Colonic mucosa (tissue), 4 donors: ENCODE measurements around the gene CAMTA1. TPM values are rescaled to one million over a fixed set of nuclear protein-coding genes. Genes with fewer than 3 reads are reported as not detected.

Source experiments
- DNase-seq: peaks from one replicate; pipeline ENCODE4 v3.0.0-alpha.2; 2020
- H3K27ac ChIP-seq: fragments of 200-600 bp; one replicate; pipeline ENCODE4 v1.8.0; 2021
- H3K27me3 ChIP-seq: fragments of 200-600 bp; one replicate; pipeline ENCODE4 v1.8.0; 2021
- H3K36me3 ChIP-seq: fragments of 200-600 bp; one replicate; pipeline ENCODE4 v1.8.0; 2021
- H3K4me1 ChIP-seq: fragments of 200-600 bp; one replicate; pipeline ENCODE4 v1.8.0; 2021; ENCODE audit warnings: mild to moderate bottlenecking
- H3K4me3 ChIP-seq: fragments of 200-600 bp; one replicate; pipeline ENCODE4 v1.8.0; 2021
- H3K9ac ChIP-seq, 2 donors: one replicate each; pipeline ENCODE4 v1.7.0; 2013; ENCODE audit warnings: control low read depth in 2 of 2, low read depth in 2 of 2, low read length in 2 of 2
- H3K9me3 ChIP-seq: fragments of 200-600 bp; one replicate; pipeline ENCODE4 v1.8.0; 2021
- CTCF ChIP-seq: fragments of 200-600 bp; IDR thresholded peaks from one replicate; pipeline ENCODE4 v1.8.0; 2022; ENCODE audit warnings: antibody characterized with exemption, mild to moderate bottlenecking
- intact Hi-C: fragments of 100-400 bp; cut with DNase I; formaldehyde crosslinking; loops from one replicate; pipeline ENCODE4 v1.14.1; 2022
- total RNA-seq, 2 donors: library from RNA; stranded (reverse); fragmentation: NEBNext Ultra II Directional in 1 of 2; extraction: Animal tissue kit (Norgen Biotek cat#: 25700) in 1 of 2; gene quantifications; one replicate each; pipeline ENCODE4 v1.2.1, GENCODE V29; 2021
- donor health status: healthy.
- donor health status: DM: no; HTN: no; CAD: no.
- donor health status: DM: no; HTN: no; CAD: no.

The CAMTA1 gene
- total RNA-seq, 2 donors from 2014 or later = 76.8 to 92.8 TPM

DNA sequence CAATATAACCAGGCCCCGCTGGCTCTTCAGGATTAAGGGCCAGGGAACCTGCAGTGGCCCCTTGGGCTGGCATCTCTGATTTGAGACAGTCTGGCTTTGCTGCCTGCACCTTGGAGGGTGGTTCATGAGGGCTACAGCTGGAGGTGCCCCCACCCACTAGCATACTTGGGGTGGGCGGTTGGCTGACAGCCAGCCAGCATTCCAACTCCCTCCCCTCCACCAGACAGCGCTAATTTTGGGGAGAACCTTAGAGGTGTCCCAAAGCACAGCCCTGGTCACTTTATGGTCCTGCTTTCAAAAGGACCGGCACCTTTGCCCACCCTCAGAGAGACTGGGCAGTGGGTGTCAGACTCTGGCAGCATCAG, 805.2 kb downstream of the CAMTA1 start:
- no peak for TF ChIP-seq CTCF
- DNase-seq = no peak
- Histone ChIP-seq H3K36me3 (no peaks in the 10 kb centered on the region), H3K4me3 (no peak overlapping the region), H3K4me1 (no peaks in the 10 kb centered on the region), H3K9me3 (no peaks in the 10 kb centered on the region), H3K27me3 (no peaks in the 10 kb centered on the region), H3K9ac (no peak overlapping the region), H3K27ac (no peak overlapping the region)
- intact Hi-C loops = no loop called here

- no peaks in the 10 kb centered on the region for H3K9me3 ChIP-seq
- no peak overlapping the region for H3K27ac ChIP-seq
- intact Hi-C loops = no loop called here
- no peaks in the 10 kb centered on the region for H3K27me3 ChIP-seq
- no peak for DNase-seq
- no peaks in the 10 kb centered on the region for H3K4me1 ChIP-seq
- H3K36me3 ChIP-seq = no peaks in the 10 kb centered on the region
- TF ChIP-seq CTCF = no peak
- H3K9ac ChIP-seq = no peak overlapping the region
- no peak overlapping the region for H3K4me3 ChIP-seq
Measured at GRCh38 chr1:7591565-7591964, 806.3 kb downstream of the CAMTA1 start.

DNA sequence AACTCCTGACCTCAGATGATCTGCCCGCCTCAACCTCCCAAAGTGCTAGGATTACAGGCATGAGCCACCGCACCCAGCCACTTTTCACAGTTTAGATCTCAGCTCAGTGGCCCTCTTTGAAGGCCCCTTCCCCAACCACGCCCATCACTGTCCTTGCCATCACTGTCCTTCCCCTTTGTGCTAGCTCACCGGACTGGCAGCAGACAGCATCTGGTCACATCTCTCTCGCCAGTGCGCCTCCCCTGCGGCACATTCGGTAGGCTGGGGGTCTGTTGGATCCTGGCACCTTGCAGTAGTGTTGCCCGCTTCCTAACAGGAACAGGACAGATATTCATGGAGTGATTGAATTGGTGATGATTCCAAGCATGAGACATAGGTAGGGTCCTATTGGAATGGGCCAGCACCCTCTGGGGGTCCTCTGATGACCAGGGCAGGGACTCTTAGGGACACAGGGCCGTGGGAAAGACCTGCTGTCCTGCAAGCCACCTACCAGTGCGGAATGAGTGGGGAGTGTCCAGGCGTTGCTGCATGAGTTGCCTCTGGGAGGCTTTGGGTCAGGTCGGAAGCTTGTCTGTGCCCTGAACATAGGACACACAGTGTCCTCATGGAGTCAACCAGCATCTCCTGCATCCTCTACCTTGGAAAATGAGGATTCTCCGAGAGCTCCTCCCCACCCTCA, 807.0 kb downstream of the CAMTA1 start:
- TF ChIP-seq CTCF = no peak
- no peaks in the 10 kb centered on the region for H3K9me3 ChIP-seq
- H3K27ac ChIP-seq = no peak overlapping the region
- no peaks in the 10 kb centered on the region for H3K4me1 ChIP-seq
- H3K9ac ChIP-seq = no peak overlapping the region
- DNase-seq = no peak
- no peaks in the 10 kb centered on the region for H3K27me3 ChIP-seq
- intact Hi-C loops = no loop called here
- no peaks in the 10 kb centered on the region for H3K36me3 ChIP-seq
- H3K4me3 ChIP-seq = no peak overlapping the region

DNA sequence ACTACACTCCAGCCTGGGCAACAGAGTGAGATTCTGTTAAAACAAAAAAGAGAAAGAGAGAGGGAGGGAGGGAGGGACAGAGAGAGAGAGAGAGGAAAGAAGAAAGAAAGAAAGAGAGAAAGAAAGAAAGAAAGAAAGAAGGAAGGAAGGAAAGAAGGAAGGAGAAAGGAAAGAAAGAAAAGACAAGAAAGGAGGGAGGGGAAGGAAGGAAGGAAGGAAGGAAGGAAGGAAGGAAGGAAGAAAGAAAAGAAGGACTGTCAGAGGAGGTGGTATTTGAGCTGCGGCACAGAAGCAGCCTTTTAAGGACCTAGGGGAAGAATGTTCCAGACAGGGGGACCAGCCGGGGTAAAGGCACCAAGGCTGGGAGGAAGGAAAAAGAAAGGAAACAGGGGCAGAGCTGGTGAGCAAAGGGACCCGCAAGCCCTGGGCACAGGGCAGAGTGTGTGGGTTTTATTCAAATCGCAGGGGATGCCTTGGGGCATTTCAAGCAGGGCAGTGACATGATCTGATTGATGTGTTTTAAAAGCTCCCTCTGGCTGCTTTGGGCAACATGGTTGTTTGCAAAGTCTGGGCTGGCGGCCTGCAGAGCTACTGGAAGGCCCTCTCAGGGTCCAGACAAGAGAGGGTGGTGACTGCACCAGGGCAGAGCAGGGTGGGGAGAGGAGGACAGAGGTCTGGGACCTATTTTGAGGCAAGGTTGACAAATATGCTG, 808.9 kb downstream of the CAMTA1 start:
- Histone ChIP-seq H3K36me3 (no peaks in the 10 kb centered on the region), H3K4me1 (no peaks in the 10 kb centered on the region), H3K4me3 (no peak overlapping the region), H3K27me3 (no peaks in the 10 kb centered on the region), H3K9ac (no peak overlapping the region), H3K9me3 (no peaks in the 10 kb centered on the region), H3K27ac (no peak overlapping the region)
- intact Hi-C loops = no loop called here
- DNase-seq = no peak
- no peak for TF ChIP-seq CTCF

- no peak for DNase-seq
- intact Hi-C loops = no loop called here
- Histone ChIP-seq H3K9me3 (no peaks in the 10 kb centered on the region), H3K4me1 (no peaks in the 10 kb centered on the region), H3K9ac (no peak overlapping the region), H3K27ac (no peak overlapping the region), H3K27me3 (no peaks in the 10 kb centered on the region), H3K36me3 (no peaks in the 10 kb centered on the region), H3K4me3 (no peak overlapping the region)
- no peak for TF ChIP-seq CTCF
Measured at GRCh38 chr1:7594714-7595295, 809.6 kb downstream of the CAMTA1 start.
